A204.1 (cell line): ENCODE measurements around the gene UTP20.
A peak's percentile ranks its signal among the peaks of the same experiment; 100 is the strongest.

ENCODE experiments used
- FAIRE-seq: peaks from 2 replicates; lab custom pipeline; 2012; peaks lifted over from hg19 to GRCh38; lab: Jason Lieb, UNC

Gene UTP20

DNA sequence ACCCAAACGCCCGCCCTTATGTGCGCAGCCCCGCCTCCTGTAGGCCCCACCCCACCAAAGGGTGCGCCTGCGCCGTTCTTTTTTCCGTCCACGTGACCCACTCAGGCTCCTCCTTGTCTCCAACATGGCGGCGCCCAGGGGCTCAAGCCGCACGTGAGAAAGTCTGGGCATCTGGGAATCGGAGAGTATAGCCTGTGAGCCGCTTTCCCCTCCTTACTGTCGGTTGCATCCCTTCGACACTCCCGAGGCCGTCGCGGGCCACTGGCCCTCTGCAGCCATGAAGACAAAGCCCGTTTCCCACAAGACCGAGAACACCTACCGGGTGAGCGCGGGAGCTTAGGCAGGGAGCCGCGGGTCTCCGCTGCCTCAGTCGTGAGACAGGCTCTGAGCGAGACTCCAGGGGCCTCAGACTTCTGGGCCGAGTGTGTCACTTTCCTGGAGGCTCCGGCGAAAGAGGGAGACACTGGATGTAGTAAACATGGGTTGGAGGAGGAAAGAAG, at the start of gene UTP20:
Gene UTP20 (plus strand): TSS at position 100 of the 500 bp plus-strand sequence. CDS start 178 bp downstream, at position 278.
- FAIRE-seq, result peak; percentile 93

DNA sequence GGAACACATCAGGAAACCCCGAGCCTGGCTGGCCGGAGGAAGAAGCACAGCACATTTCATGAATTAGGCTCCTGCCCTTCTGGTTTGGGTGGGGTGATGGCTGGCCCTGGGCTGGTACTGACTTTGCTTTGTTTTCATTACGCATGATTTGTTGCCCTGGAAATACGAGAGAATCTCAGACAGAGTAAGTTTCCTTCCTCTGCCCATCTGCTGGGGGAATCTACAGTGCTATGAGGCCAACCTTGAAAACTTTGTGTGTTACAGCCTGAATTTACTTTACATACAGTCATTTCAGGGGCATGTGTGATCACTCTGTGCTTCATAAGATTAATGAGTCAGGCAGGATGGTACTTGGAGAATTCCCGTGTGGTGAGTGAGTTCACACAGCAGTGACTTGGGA, 49.4 kb upstream of the UTP20 start:
- no peak for FAIRE-seq

DNA sequence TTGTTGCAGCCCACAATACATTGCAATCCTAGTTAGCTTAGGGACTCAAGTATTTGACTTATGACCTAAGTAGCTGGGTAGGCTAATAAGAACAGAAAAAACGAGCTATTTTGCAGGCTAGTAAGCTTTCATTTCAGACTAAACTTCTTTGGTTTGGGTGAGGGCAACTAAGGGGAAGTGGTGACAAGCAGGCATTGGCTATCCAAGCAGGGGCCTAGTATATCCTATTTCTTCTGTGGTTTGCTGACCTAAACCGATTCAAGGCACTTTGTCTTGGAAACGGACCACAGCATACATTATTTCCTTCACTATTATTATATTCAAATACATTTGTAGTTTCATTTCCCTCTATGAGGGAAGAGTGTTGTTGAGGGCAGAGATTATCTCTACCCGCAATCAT, 48.3 kb upstream of the UTP20 start:
- FAIRE-seq, result no peak

DNA sequence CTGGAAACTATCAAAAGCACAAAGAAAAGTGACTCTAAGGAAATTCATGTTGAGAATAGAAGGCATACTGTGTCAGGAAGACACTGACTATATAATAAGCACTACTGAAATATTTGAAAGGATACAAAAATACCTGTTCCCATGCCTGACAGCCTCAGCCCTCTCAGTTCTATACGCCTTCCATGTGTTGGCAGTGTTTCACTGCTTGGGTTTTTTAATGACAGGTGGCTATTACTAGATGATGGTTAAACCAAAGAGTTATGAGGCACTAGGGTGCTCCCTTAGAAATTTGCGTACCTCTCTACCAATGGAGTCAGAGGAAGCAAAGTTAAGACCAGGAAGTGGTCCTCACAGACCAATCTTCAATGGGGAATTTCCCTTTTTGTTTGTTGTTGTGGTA, 44.2 kb upstream of the UTP20 start:
- FAIRE-seq, result no peak

DNA sequence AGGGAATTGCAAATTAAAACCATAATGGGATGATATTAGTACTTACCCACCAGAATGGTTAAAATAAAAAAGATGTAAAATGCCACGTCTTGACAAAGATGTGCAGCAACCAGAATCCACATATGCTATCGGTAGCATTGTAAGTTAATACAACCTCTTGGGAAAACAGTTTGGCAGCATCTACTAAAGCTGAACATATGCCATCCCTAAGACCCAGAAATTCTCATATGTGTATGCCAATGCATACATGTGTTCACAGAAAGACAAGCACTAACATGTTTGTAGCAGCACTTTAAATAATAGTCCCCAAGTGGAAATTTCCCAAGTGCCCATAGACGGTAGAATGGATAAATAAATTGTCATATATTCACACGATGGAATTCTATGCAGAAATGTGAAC, 41.6 kb upstream of the UTP20 start:
- FAIRE-seq, result no peak

DNA sequence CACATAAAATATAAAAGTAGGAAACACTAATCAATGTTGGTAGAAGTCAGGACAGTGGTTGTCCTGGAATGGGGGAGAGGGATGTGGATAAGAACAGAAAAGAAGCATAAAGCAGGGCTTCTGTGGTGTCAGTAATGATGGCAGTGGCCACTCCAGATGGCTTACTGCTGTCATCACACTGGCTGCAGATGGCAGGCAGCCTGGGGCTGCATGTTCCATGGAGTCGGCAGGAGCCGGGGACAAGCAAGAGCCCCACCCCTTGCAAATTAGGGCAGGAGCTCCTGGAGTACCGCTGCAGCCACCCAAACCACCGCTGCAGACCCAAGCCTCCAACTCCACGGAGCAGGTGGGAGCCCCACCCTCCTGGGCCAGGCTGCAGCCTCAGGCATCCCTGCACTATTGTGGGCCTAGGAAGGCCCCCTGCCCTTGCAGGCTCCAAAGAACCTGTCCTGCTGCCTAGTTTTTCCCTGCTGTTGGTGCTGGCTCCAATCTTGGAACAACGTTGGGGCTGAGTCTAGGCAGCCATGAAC, 41.0 kb upstream of the UTP20 start:
- FAIRE-seq, result no peak

DNA sequence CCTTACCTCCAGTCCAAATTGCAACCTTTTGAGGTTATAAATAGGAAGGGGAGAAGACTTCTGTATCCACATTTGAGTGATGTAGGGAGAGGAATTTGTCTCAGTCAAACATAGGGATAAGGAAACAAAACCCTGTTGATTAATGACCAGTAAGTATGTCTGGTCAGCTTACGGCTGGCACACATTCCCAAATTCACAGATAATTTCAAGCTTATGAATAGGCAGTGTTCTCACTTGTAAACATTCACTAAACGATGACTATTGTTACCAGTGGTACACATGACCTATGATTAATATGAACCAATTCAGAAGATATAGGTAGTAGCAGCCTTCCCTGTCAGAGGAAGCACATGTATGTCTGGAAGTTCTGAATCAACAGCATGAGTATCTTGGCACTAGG, 36.8 kb upstream of the UTP20 start:
- no peak for FAIRE-seq

DNA sequence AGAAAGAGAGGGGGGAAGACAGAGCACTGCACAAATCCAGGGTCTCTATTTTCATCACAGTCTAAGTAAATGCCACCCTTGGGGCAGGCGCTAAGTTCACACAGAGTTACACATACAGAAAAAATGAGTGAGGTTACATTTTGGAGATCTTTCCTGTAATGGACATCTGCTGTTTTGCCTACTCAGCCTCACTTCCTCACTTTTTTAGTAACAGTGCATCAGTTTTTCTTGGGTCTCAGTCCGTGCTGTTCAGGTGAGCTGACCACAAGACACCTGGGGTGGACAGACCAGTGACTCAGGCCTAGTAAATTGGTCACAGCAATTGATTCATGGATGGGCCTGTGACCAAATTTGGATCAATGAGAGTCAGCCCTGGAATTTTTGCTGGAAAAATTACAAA, 36.3 kb upstream of the UTP20 start:
- FAIRE-seq, result no peak

DNA sequence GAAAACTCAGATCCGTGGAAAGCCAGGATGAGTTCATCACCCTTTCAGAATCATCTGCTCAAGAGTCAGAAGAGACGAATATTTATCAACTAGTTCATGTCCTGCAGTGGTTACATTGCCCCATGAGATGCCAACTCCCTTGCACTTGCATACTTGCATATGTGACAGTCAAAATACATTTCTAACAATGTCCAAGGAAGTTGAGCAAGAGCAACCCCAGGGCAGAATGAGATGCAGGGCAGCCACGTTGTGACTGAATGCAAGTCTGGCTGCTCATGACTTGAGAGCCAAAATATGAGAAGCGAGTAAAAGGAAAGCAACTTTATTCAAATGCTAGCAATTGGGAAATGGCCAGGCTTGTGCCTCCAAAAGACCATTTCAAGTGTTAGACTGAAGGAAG, 23.6 kb upstream of the UTP20 start:
- no peak for FAIRE-seq

DNA sequence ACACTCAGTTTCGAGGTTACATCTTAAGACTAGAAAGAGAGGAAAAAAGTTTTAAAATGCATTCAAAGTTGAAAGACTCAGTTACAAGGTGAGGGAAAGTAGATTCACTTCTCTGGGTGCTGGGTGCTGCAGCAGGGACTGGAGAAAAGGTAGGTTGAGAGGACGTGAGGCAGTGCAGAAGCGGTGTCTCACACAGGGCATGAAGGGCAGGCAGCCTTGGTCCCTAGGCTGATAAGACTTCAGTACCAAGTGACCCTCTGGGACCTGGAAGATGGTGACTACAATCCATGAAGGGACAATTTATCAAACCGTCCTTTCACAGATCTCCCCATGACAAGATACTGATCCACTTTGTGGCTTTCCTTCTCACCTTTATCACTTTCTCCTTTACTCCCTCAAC, 22.5 kb upstream of the UTP20 start:
- FAIRE-seq, result no peak

DNA sequence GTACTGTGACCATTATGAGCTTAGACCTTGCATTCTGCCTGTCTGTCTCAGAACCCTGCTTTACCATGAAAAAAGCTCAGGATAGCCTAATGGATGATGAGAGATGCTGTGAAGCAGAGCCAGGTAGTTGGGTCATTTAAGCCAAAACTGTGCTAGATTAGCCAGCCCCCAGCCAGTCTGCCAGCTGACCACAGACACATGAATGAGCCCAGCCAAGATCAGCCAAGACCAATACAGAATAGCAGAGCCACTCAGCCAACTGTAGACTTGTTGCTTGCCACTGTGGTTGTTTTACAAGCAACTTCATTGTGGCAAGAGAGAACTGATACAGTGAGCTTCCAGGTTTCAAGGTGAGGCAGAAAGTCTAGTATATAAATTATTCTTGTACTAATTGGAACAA, 12.8 kb upstream of the UTP20 start:
- FAIRE-seq, result no peak

DNA sequence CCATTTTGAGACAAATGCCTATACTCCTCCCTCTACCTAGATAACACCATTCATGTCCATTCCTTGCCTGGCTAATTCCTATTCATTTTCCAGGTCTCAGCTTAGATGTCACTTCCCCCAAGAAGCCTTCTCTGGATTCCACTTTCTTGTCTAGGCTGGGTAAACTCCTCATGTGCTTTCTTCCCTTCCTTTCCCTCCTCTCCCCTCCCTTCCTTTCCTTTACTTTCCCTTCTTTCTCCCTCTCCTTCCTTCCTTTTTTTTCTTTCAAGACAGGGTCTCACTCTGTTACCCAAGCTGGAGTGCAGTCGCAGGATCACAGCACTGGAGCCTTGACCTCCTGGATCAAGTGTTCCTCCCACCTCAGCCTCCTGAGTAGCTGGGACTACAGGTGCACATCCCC, 3.5 kb upstream of the UTP20 start:
- no peak for FAIRE-seq

DNA sequence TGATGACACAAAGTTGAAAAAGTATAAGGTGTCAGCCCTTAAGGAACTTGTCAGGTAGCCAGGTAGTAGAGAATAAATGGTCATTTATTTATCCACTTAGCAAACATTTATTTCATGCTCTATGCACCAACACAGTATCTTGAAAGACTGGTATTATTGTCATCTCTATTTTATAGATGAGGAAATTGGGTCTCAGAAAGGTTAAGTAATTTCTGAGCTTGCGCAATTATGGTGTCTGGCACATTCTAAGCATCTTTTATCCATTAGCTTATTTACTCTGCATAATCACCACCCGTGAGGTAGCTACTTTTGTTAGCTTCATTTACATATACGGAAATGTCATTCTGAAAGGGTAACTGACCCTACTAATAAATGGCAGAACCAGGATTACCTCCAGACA, 2.5 kb upstream of the UTP20 start:
- FAIRE-seq, result no peak

DNA sequence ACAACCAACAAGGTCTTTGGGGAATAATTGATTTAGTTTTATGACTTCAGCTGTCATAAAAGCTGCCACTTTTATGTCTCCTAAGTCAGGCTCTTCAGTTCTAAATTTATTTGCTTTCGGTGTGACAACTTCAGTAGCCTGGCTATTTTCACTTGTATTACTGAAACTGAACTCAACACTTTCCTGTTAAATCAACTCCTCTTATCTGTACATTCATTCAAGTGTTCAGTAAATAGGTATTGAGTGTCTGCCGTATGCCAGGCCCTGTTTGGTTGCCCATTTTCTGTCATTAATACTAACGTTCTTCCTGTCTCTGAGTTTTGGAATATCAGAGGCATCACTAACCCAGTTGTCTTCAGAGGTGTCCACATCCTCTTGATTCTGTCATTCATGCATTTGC, 7.5 kb downstream of the UTP20 start:
- FAIRE-seq, result no peak

DNA sequence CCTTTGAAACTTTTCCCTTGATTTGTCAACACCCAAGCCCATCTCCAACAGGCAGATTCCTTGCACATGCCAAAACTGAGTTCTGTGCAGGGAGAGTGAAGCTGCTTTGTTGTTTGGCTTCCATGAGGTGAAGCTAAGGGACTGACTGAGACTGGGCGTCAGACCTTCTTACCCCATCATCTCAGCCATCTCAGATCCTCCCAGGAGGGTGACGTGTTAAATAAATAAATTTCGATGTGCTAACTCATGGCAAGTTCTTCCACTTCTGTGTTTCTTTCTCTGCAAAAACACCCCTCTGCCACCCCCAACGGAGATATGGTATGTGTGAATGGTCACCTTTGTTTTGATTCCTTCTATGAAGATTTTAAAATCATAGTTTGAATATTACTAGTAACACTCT, 17.8 kb downstream of the UTP20 start:
- no peak for FAIRE-seq

DNA sequence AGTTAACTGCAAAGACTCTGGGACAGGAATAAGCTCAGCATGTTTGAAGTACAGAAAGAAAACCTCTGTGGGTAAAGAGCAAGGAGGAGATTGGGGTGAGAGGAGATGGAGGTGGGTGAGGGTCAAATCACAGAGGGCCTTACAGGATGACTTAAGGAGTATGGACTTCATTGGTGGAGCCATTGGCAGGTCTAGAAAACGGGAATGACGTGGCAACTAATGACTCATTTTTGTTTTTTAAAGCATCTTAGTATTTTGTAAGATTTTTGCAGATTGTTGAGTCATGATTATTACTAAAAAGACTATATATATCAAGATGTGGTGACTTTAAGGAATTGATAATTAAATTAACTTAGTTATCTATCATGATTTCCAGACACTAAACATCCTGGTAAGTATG, 18.5 kb downstream of the UTP20 start:
- FAIRE-seq, result no peak

DNA sequence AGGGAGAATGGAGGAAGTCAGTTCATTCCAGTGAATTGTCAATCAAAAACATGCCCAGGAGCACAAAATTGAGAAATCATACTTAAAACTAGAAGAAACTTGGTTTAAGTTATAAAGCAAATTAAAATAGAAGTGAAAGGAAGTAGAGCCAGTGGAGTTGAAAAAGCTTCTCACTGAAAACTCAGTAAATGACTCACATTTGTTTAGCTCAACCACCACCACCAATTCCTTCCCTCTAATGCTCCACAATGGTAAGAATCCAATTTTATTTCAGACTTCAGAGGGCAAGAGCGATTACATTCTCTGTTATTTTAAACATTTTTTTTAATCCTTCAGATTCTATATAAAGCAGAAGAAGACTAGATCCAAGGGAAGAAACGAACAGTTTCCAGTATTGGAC, 19.4 kb downstream of the UTP20 start:
- FAIRE-seq, result no peak

DNA sequence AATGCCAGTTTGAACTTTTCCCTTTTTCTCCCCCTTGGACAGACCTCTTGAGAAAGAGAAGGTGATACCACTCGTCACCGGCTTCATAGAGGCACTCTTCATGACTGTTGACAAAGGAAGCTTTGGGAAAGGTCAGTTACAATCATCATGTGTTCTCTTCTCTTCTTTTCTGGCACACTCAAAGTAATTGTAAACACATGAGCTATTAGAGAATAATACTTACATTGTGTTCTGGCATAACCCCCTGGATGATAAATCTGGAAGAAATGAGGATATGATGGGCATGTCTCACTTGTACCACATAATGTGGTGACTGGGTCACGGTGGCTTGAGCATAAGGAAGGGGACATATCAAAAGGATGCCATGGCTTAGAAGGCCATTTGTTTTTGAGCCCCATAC, 20.0 kb downstream of the UTP20 start:
- FAIRE-seq, result no peak

DNA sequence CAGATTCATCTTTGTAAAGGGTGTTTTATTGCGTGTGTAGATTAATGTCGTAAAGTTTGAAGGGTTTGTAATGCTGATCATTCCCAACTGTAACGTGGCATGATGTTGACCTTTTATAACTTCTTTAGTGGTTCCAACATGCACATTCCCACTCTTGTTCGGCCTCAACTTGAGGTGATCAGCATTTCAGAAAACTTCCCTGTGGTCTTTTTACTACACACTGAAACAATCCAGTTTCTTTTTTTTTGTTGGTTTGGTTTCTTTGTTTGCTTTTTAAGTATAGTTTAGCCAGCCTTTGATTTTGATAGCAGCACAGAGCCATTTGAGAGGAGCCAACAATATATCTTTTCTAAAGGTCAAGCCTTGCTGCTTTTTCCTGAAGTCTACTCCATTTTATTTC, 22.8 kb downstream of the UTP20 start:
- FAIRE-seq, result no peak

DNA sequence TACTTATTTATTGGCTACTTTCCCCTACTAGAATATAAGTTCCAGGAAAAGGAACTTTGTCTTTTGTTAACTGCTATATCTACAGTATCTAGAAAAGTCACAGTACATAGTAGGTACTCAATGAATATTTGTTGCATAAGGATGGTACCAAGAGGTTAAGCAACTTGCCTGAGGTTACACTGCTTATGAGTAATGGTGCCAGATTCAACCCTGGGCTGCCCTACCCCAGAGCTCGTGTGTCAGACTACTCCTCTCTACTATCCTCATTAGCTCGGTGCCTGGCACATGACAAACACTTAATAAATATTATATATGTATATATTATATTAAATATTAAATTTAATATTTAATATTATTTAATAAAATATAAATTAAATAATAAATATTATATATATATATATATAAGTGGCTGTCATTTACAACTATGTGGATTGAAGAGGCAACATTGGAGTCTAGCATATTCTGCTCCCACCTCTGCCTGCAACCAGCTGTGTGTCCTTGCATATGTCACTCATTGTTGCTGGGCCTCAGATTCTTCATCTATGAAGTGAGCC, 25.4 kb downstream of the UTP20 start:
- peak; percentile 14 for FAIRE-seq

DNA sequence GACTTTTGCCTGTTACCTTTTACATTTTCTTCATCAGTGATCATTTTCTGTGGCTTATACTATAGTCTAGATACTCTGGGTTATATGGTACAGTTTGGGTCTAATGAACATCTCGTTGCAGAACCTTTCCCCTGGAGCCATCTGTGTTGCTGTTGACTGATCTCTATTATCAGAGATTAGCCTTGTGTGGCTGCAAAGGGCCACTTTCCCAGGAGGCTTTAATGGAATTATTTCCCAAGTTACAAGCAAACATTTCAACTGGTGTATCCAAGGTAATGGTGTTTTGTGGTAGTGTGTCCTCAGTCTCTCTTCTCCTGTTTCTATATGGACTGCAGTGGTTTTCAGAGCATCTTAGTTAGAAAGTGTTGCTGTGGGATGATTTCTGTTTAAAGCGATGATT, 25.9 kb downstream of the UTP20 start:
- no peak for FAIRE-seq

DNA sequence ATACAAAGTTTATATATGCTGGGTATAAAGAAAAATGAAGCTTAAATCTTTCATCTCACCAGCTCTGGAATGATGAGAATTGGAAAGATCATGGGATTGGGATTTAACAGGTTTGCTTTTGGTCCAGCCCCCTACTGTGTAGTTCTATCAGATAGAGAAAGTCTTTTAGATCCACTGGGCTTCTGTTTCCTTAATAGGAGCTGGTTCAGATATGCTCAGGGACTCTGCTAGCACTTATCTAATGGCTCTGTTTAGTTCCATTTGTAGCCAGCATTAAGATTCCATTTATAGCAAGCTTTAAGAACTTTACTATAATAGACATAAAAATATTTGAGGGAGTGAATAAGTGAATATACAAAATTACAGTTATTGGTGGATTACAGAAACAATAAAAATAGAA, 42.6 kb downstream of the UTP20 start:
- FAIRE-seq, result no peak

DNA sequence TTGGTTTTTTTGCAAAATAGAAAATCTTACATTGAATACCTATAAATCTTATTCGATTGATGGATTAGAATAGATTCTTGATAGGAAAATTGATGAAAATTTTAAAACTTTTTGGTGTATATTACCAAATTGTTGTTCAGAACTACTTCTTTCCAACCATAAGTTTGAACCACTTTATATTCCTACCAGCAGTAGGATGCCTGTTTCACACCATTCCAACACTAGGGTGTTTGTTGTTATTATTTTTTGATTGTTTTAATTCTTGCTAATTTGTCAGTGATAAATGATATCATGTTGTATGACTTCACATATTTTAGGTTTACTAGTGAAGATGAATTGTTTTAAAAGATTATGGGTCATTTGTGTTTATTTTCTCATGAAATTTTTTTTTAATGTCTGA, 43.4 kb downstream of the UTP20 start:
- peak; percentile 62 for FAIRE-seq

DNA sequence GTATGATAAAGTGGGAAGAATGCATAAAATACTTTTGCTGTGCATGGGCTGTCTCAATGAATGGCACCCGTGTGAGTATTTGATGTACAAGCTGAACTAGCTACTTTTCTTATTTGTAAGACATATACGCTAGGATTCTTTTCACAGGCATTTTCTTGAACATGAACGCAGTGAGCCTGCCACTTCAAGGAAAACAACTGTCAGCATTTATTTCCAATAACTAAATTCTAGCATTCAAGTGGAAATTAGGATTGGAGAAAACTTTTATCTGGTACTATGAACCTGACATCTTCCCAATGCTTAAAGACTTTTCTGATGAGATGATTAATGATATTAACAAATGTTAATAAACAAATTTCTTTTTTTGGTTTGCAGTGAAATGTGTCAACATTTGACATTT, 45.7 kb downstream of the UTP20 start:
- no peak for FAIRE-seq

DNA sequence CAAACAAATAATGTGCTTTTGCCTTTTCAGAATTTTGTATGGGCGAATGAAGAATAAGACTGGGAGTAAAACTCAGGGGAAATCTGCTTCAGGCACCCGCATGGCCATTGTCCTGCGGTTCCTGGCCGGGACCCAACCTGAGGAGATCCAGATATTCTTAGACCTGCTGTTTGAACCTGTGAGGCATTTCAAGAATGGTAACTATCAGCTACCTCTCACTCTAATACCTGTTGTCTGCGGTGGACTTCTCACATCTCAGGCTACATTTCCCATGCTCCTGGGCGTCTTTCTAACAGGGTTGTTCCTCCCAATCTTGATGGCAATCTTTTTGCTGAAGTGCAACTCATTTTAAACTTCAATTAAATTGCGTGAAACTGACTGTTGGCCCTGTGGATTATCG, 47.1 kb downstream of the UTP20 start:
- FAIRE-seq, result no peak
